AG10803 (cell line): ENCODE results near the gene FAM186B.
A peak's percentile ranks its signal among the peaks of the same experiment; 100 is the strongest.

Source experiments
- DNase-seq: peaks from one replicate; pipeline ENCODE4 v3.0.0; 2010; ENCODE audit warnings: low read depth
- H3K4me3 ChIP-seq: 2 replicates; pipeline ENCODE4 v1.5.1; 2011; ENCODE audit warnings: mild to moderate bottlenecking, low read length, control low read depth
- TF ChIP-seq, protein P1 (sequence below): conservative IDR thresholded peaks from 2 replicates; pipeline ENCODE4 v1.5.1; 2011; ENCODE audit warnings: mild to moderate bottlenecking, low read length, control low read depth, inconsistent platforms

The FAM186B gene

DNA sequence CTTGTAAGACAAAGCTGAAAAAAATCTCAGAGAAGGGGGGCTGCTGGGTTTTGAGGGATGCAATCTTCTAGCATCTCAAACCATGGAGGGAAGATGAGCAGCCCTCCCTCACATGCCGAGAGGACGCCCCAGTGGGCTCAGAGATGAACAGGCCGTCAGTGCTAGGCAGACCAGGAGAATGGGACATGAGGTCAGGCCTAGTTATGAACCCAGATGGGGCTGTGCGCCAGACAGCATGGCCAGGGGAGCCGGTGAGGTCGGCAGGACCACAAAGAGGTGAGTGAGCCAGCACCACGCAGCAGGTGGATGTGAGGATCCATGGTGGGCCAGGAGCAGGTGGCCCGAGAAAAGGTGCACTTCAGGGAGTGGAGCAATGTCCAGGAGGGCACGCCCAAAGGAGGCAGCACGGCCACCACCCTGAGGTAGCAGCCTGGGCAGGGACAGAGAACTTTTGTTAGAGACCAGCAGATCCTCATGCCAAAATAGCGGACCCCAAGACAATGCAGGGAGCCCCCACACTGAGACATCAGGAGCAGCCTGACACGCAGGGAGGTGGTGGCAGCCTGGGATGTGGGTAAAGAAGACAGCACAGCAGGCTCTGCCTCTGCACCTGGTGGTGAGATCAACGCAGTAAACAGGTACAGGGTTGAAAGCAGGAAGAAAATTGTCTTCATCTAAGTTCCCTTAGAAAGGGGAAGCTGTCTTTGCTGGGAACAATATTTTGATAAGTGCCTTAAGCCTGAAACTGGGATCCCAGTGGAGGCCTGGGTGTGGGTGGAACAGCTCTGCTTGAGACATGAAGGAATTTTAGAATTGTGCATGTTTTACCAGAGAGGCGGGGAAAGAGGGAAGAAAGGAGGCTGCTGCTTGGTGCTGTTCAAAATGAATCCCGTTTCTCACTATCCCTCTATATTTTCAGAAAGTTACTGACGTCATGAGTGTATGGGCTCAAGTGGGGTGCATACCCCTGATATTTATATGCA lies 19.7 kb downstream of the FAM186B start:
- DNase-seq = no peak
- TF ChIP-seq, protein P1, sequence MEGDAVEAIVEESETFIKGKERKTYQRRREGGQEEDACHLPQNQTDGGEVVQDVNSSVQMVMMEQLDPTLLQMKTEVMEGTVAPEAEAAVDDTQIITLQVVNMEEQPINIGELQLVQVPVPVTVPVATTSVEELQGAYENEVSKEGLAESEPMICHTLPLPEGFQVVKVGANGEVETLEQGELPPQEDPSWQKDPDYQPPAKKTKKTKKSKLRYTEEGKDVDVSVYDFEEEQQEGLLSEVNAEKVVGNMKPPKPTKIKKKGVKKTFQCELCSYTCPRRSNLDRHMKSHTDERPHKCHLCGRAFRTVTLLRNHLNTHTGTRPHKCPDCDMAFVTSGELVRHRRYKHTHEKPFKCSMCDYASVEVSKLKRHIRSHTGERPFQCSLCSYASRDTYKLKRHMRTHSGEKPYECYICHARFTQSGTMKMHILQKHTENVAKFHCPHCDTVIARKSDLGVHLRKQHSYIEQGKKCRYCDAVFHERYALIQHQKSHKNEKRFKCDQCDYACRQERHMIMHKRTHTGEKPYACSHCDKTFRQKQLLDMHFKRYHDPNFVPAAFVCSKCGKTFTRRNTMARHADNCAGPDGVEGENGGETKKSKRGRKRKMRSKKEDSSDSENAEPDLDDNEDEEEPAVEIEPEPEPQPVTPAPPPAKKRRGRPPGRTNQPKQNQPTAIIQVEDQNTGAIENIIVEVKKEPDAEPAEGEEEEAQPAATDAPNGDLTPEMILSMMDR = no peak
- H3K4me3 ChIP-seq = no peak overlapping the region

DNA sequence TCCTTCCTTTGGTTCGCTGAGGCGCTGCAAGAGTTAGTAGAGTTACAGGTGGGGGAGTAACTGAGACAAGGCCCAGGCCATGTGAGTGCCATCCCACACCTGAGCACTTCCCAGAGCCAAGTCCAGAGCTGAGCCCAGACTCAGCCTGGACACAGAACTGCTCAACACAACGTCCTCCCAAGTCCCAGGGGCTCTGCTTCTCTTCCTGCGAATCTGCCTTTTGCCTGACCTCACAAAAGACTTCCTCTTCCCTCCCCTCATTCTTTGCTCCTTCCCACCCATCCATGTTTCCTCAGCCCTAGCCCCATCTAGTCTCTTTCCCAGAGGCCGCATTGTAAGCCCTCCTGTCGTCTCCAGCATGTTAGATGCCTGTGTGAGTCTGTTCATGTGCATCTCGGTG lies 20.8 kb downstream of the FAM186B start:
- H3K4me3 ChIP-seq = no peak overlapping the region
- no peak for DNase-seq
- TF ChIP-seq, protein P1 = no peak

DNA sequence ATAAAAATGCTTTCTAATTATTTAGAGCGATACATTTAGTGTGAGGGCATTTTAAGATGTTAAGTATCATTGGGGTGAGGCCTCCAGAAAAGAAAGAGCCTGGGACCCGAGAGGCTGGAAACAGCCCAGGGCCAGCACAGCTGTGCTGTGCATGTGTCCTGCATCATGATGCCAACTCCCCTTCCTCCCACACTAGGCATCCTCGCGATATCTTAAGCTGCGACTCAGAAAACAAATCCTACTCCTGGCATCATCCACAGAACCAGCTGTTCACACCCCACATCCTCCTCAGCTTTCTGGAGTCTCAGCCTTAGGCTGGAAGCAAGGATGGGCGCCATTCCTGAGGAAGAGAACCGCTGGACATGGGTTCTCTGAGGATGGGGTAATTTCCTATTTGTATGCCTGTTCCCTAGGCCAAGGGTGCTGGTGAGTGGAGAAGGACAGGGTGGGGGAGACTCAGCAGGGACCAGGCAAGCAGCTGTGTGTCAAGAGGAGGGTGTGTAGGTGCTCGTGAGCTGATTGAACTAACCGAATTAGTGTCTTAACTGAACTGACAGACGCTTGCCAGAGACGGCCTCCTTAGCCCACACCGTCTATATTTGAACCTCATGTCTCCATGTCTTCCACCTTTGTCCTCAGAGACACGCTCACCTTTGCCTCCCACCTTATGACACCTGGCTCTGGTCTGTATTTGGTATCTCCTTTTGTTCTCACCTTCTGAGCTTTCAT lies 21.9 kb downstream of the FAM186B start:
- peak; percentile 36 for DNase-seq
- TF ChIP-seq, protein P1 = no peak
- H3K4me3 ChIP-seq = no peak overlapping the region

DNA sequence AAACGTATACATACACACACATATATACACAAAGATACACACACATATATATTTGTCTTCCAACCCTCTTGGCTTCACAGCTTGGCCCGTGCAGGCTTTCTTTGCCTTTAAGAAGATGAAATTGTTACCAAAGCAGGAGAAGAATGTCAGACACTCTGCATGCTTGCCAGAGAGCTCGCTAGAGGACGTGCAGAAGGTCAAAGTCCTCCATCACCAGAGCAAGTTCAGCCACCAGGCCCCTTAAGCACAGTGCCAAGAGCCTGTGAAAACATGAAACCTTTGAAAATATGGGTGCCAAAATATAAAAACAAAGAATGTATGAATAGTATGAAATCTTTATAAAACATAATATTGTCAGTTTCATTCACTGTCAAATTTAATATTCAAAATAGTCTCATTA lies 22.6 kb downstream of the FAM186B start:
- TF ChIP-seq, protein P1 = no peak
- no peak overlapping the region for H3K4me3 ChIP-seq
- DNase-seq = peak; percentile 24

DNA sequence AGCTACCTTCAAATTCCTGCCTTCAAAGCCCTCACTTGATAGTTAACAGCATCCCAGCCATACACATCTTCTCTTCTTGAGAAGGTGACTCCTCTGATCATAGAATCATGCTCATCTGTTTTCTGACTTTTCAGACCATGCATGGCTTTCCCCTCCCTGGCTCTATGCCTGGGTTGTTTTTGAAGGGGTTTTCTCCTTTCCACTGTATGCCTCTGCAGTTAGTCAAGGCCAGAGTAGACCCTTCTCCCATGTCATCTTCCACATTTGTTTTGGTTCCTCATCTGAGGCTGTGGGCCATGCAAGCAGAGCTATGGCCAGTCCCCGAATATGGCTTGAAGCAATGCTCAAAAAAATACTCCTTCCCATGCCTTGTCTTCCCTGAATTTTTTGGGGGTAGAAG lies 23.2 kb downstream of the FAM186B start:
- TF ChIP-seq, protein P1 = no peak
- DNase-seq = no peak
- H3K4me3 ChIP-seq = no peak overlapping the region

DNA sequence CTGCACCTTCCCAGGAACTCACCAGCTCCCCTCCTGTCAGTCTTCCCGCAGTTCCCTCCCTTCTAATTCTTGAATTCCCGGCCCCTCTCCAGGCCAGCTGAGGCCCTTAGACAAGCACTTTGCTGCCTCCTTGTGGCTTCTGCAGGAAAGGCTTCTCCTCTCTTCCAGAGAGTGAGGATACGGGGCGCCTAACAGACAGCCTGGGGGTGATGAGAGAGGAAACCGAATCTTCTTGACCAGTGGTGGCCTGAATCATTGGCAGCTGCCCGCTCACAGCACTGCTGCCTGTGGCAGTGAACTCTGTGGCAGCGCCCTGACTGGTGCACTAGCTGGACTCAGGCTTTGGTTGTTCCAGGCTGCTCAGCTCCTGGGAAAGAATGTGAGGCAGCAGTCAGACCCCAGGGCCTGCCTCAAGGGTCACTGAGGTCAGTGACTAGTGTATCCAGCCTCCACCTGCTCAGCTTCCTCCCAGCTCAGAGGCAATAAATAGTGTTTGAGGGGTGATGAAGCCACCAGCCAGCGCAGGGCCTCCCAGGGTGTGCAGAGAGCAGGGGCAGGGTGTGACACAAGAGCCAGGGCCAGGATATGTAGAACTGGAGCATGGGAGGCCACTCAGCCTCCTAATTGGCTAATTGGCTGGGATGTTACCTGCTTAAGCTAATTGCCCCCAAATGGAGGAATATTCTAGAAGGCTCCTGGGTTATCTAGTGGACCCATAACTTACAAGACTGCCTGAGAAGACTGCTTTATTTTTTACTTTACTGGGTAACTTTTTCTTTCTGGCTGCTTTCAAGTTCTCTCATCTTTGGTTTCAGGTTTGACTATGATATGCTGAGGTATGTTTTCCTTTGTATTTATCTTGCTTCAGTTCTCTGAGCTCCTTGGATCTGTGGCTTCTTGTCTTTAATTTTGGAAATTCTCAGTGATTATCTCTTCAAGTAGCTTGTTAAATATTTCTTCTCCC lies 24.6 kb downstream of the FAM186B start:
- TF ChIP-seq, protein P1 = peak; percentile 88
- peak; percentile 64 for DNase-seq
- H3K4me3 ChIP-seq = no peak overlapping the region
